HG02970 (cell line): ENCODE measurements around the gene KLK3.

Source experiments
- ATAC-seq: cut with Tn5 transposase; IDR thresholded peaks from one replicate; pipeline ENCODE4 v1.9.1; 2021; ENCODE audit warnings: mild to moderate bottlenecking, moderate library complexity, moderate number of reproducible peaks; ENCODE audit not compliant: unreplicated experiment, low FRiP score

The KLK3 gene

DNA sequence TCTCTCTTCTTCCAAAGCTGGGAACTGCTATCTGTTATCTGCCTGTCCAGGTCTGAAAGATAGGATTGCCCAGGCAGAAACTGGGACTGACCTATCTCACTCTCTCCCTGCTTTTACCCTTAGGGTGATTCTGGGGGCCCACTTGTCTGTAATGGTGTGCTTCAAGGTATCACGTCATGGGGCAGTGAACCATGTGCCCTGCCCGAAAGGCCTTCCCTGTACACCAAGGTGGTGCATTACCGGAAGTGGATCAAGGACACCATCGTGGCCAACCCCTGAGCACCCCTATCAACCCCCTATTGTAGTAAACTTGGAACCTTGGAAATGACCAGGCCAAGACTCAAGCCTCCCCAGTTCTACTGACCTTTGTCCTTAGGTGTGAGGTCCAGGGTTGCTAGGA lies 5.1 kb downstream of the KLK3 start:
- no peak for ATAC-seq

DNA sequence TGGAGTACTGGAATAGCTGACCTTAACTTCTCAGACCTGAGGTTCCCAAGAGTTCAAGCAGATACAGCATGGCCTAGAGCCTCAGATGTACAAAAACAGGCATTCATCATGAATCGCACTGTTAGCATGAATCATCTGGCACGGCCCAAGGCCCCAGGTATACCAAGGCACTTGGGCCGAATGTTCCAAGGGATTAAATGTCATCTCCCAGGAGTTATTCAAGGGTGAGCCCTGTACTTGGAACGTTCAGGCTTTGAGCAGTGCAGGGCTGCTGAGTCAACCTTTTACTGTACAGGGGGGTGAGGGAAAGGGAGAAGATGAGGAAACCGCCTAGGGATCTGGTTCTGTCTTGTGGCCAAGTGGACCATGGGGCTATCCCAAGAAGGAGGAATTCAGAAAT lies 6.3 kb downstream of the KLK3 start:
- no peak for ATAC-seq

DNA sequence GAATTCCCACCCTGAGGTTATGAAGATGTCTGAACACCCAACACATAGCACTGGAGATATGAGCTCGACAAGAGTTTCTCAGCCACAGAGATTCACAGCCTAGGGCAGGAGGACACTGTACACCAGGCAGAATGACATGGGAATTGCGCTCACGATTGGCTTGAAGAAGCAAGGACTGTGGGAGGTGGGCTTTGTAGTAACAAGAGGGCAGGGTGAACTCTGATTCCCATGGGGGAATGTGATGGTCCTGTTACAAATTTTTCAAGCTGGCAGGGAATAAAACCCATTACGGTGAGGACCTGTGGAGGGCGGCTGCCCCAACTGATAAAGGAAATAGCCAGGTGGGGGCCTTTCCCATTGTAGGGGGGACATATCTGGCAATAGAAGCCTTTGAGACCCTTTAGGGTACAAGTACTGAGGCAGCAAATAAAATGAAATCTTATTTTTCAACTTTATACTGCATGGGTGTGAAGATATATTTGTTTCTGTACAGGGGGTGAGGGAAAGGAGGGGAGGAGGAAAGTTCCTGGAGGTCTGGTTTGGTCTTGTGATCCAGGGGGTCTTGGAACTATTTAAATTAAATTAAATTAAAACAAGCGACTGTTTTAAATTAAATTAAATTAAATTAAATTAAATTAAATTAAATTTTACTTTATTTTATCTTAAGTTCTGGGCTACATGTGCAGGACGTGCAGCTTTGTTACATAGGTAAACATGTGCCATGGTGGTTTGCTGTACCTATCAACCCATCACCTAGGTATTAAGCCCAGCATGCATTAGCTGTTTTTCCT lies 7.0 kb downstream of the KLK3 start:
- ATAC-seq: no peak

DNA sequence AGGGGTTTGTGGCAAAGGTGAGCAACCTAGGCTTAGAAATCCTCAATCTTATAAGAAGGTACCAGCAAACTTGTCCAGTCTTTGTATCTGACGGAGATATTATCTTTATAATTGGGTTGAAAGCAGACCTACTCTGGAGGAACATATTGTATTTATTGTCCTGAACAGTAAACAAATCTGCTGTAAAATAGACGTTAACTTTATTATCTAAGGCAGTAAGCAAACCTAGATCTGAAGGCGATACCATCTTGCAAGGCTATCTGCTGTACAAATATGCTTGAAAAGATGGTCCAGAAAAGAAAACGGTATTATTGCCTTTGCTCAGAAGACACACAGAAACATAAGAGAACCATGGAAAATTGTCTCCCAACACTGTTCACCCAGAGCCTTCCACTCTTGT lies 14.8 kb downstream of the KLK3 start:
- ATAC-seq: no peak

DNA sequence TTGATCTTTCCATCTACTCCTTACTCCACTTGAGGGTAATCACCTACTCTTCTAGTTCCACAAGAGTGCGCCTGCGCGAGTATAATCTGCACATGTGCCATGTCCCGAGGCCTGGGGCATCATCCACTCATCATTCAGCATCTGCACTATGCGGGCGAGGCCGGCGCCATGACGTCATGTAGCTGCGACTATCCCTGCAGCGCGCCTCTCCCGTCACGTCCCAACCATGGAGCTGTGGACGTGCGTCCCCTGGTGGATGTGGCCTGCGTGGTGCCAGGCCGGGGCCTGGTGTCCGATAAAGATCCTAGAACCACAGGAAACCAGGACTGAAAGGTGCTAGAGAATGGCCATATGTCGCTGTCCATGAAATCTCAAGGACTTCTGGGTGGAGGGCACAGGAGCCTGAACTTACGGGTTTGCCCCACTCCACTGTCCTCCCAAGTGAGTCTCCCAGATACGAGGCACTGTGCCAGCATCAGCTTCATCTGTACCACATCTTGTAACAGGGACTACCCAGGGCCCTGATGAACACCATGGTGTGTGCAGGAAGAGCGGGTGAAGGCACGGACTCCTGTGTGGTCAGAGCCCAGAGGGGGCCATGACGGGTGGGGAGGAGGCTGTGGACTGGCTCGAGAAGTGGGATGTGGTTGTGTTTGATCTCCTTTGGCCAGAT lies 15.8 kb downstream of the KLK3 start:
- no peak for ATAC-seq

DNA sequence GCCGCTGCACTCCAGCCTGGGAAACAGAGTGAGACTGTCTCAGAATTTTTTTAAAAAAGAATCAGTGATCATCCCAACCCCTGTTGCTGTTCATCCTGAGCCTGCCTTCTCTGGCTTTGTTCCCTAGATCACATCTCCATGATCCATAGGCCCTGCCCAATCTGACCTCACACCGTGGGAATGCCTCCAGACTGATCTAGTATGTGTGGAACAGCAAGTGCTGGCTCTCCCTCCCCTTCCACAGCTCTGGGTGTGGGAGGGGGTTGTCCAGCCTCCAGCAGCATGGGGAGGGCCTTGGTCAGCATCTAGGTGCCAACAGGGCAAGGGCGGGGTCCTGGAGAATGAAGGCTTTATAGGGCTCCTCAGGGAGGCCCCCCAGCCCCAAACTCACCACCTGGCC lies 18.3 kb downstream of the KLK3 start, which contains the start of gene KLK2:
Gene KLK2 (plus strand): TSS at position 384 of the 400 bp plus-strand sequence. CDS start 35 bp downstream, outside the sequence.
- ATAC-seq: no peak

DNA sequence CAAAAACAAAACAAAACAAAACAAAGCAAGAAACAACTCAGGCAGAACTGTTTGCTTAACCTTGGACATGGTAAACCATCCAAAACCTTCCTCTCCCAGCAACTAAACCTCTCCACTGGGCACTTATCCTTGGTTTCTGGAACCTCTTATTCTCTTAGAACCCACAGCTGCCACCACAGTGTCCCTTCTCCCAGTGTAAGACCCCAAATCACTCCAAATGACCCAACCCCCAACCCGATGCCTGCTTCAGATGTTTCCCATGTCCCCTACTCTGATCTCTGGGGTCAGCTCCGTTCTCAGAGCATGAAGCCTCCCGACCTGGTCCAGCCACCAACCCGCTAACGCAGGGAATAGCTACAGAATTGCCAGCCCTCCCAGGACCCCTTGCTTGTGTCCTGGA lies 19.5 kb downstream of the KLK3 start:
- ATAC-seq: no peak

DNA sequence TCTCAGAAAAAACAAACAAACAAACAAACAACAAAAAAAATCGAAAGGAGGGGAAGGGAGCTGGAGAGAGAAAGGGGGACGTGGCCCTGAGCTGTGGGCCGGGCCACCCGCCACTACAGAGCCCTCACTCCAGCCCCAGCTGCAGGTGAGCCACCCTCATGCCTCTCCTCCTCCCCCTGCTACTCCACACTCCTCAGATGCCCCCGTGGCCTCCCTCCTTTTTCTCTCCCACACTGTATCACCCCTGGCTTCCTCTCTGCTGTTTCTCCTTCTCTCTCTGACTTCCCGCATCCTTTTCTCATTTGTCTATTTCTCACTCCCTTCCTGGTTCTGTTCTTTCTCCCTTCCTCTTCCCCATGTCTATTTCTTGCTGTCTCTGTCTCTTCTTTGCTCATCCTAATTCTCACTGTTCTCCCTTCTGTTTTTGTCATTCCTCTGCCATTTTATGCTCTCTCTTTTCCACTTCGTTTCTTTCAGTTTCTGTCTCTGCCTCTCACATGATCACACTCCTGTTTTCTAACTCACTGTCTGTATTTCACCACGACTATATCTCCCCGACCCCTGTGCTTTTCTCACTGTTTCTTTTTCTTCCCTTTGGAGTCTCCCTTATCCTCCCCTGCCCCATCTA lies 21.2 kb downstream of the KLK3 start:
- no peak for ATAC-seq

DNA sequence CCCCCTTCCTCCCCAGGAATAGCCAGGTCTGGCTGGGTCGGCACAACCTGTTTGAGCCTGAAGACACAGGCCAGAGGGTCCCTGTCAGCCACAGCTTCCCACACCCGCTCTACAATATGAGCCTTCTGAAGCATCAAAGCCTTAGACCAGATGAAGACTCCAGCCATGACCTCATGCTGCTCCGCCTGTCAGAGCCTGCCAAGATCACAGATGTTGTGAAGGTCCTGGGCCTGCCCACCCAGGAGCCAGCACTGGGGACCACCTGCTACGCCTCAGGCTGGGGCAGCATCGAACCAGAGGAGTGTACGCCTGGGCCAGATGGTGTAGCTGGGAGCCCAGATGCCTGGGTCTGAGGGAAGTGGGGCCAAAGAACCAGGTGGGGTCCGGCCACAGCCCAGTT lies 21.7 kb downstream of the KLK3 start:
- no peak for ATAC-seq

DNA sequence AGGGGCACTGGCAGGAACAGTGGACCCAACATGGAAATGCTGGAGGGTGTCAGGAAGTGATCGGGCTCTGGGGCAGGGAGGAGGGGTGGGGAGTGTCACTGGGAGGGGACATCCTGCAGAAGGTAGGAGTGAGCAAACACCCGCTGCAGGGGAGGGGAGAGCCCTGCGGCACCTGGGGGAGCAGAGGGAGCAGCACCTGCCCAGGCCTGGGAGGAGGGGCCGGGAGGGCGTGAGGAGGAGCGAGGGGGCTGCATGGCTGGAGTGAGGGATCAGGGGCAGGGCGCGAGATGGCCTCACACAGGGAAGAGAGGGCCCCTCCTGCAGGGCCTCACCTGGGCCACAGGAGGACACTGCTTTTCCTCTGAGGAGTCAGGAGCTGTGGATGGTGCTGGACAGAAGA lies 22.6 kb downstream of the KLK3 start:
- no peak for ATAC-seq

DNA sequence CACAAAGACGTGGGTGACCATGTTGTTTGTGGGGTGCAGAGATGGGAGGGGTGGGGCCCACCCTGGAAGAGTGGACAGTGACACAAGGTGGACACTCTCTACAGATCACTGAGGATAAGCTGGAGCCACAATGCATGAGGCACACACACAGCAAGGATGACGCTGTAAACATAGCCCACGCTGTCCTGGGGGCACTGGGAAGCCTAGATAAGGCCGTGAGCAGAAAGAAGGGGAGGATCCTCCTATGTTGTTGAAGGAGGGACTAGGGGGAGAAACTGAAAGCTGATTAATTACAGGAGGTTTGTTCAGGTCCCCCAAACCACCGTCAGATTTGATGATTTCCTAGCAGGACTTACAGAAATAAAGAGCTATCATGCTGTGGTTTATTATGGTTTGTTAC lies 24.1 kb downstream of the KLK3 start:
- ATAC-seq: no peak

DNA sequence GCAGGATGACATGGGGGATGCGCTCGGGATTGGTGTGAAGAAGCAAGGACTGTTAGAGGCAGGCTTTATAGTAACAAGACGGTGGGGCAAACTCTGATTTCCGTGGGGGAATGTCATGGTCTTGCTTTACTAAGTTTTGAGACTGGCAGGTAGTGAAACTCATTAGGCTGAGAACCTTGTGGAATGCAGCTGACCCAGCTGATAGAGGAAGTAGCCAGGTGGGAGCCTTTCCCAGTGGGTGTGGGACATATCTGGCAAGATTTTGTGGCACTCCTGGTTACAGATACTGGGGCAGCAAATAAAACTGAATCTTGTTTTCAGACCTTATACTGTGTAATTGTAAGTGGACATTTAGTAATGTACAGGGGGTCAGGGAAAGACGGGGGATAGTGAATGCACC lies 25.5 kb downstream of the KLK3 start:
- ATAC-seq: no peak

DNA sequence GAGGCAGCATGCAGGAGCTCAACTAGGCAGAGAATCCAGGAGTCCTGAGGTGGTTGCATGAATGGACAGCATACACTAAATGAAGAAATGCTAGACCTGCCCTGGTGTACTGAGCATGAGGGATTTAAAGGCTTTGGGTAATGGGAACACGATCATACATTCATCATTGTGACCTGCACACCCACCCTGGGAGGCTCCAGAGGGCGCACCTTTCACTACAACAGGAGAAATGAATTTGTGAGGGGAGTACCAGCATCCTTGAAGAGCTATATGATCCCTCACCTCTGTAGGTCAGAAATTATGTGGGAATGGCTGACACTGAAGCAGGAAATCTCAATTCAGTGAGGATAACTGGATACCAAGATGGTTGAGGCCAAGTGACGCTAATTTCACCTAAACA lies 27.5 kb downstream of the KLK3 start:
- no peak for ATAC-seq

DNA sequence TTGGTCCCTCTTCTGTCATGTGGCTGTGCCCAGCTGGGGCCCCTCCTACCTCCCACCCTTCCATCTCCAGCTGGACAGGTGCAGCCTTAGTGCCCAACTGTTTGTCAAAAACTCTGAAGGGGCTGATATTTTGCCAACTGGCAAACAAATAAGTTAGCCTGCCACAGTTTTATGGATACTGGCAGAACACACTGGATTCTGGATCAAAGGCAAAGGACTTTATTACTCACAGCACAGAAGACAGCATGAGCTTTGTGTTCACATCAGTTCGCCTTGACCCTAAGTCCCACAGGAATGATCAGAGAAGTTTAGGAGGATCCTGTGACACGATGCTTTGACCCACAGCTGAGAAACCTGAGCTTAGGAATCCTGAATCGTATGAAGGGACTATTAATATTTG lies 34.9 kb downstream of the KLK3 start:
- ATAC-seq: no peak

DNA sequence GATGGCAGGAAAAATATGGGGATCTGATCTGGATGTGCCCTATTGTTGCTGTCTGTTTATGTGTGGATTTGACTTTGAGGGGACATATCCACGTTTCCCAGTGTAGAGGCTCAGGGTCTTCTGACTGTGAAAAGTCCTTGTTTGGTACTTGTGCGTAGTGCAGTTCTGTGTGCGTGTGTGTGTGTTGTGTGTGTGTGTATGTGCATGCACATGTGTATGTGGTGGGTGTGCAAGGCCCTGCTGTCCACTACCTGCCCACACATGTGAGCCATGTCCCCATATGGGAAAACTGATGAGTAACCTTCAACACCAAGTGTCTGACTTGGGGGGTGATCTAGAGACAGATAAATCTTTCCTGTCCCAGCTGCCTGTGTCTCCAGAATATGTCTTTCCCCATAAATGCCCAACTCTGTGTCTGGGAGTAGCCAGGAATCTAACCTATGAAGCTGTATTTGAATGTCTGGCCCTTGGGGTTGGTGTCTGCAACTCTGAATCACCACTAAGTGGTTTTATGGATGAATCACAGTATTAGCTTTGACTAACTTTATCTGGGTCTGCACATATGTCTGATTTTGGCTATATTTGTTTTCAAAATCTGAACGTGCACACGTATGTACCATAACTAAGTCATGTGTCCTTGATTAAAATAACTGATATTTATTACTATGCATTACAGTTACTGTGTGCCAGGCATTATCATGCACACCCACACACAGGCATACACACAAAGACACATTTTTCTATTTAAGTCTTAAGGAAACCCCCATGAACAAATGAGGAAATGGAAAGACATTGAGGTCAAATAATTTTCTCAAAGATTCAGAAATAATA lies 35.9 kb downstream of the KLK3 start:
- ATAC-seq: no peak

DNA sequence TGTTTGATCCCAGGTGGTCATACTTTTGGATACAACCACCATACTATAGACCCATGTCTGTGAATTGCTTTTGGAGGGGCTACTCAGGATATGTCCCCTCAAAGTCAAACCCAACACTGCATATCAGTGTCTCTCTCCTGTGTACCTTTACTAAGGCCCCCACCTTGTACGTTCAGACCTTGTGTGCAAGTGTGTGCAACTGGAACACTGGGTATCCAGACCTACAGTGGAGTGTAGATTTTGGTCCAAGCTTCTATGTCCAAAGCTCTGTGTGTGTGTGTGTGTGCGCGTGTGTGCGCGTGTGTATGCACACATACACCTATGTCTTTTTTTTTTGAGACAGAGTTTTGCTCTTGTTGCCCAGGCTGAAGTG lies 36.5 kb downstream of the KLK3 start:
- ATAC-seq: no peak

DNA sequence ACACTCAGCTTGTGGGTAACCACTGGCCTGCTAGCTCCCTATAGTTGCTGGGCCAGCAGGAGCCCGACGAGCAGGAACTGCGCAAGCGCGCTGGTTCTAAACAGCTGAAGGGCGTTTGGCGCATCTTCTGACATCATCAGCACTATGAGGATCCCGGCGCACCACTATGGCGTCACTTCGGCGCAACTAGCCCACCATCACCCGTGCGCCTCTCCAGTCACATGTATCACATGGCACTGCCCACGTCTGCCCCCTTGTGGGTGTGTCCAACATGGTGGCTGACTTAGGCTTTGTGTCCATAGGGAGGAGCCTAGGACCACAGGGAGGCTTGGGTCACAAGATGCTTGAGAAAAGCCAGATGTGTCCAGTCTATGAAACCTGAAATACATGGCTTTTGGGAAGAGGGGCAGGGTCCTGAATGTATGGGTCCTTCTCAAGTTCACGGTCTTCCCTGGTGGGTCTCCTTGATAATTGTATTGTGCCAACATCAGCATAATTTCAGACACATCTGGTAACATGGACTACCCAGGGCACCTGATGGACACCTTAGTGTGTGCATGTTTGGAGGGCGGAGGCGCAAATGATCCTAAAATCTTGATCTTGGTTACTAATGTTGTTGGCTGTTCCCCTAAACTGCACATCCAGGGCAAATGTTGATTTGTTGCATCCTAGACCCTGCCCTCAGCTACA lies 38.5 kb downstream of the KLK3 start:
- ATAC-seq: no peak

DNA sequence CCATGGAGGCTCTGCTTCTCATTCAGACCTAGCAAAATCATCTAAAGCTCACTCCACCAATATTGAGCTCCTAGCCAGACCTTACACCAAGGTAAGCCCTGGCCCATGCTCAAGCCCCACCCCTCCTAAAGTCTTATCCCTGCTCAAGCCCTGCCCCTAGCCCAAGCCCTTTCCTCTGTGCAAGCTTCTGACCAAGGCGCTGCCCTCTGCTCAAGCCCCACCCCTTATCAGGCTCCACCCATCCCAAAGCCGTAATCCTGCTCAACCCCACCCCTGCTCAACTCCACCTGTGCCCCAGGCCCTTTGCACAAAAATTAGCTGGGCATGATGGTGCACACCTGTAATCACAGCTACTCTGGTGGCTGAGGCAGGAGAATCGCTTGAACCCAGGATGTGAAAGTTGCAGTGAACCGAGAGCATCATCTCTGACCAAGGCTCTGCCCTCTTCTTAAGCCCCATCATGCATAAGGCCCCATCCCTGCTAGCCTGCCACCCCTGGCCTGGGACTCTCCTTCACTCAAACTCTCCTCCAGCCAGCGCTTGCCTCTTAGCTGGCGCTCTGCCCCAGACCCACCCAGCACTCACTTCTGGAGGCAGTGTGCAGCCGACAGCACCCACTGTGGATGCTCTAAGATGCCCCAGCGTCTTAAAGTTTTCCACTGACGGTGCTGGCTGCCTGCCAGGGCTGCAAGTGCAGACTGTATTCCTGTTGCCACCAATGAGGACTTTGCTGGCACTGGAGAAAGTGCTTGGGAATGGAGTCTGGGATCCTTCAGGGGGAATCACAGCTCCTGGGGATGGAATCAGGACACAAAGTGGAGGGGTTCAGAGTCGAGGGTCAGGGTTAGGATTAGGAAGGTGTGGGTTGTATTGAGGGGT lies 40.0 kb downstream of the KLK3 start:
- ATAC-seq: no peak

DNA sequence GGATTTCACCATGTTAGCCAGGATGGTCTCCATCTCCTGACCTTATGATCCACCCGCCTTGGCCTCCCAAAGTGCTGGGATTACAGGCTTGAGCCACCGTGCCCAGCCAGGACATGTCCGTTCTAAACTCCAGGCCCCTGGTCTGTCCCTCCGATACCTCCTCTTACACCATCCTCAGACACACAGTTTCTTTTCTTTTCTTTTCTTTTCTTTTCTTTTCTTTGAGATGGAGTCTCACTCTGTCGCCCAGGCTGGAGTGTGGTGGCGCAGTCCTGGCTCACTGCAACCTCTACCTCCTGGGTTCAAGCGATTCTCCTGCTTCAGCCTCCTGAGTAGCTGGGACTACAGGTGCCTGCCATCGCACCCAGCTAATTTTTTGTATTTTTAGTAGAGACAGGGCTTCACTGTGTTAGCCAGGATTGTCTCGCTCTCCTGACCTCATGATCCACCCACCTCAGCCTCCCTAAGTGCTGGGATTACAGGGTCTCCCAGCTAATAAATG lies 41.4 kb downstream of the KLK3 start:
- peak; percentile 4 for ATAC-seq
